Endothelial cell of umbilical vein (primary cell): Measurements from ENCODE around the gene DNAJB5. TPM values are rescaled to one million over a fixed set of nuclear protein-coding genes. Genes with fewer than 3 reads are reported as not detected.
A peak's percentile ranks its signal among the peaks of the same experiment; 100 is the strongest.

ENCODE experiments used
- BruUV-seq: library from RNA; stranded (reverse); fragments of 400-500 nt; replicated peaks from 2 replicates; lab custom pipeline; 2021; lab: Mats Ljungman, UMichigan
- CTCF ChIA-PET: fragments of 300-600, 350-600 bp; sonication (Branson Sonifier 250); formaldehyde crosslinking; loops from one replicate; lab custom pipeline; 2021; ENCODE audit warnings: antibody characterized with exemption, inconsistent platforms; lab: Charles Lee
- POLR2A ChIA-PET: fragments of 300-600, 350-600 bp; sonication (Branson Sonifier 250); formaldehyde crosslinking; loops from one replicate; lab custom pipeline; 2021; ENCODE audit warnings: antibody characterized with exemption, inconsistent platforms; lab: Charles Lee
- DNase-seq: peaks from one replicate; pipeline ENCODE4 v3.0.0-alpha.2; 2011; ENCODE audit warnings: low read depth, low spot score
- FAIRE-seq: peaks from 2 replicates; lab custom pipeline; 2011; peaks lifted over from hg19 to GRCh38; lab: Jason Lieb, UNC
- H2AFZ ChIP-seq: 2 replicates; pipeline ENCODE4 v1.6.0; 2012; ENCODE audit warnings: low read depth, low read length, control low read depth, inconsistent platforms
- H3K27ac ChIP-seq: 2 replicates; pipeline ENCODE4 v1.5.1; 2011; ENCODE audit warnings: low read depth, mild to moderate bottlenecking, control low read depth, low read length, moderate library complexity; ENCODE audit not compliant: insufficient read depth
- H3K27me3 ChIP-seq, 2 experiments: 2 replicates each; pipeline versions ENCODE4 v1.6.0 to v1.6.1; 2011; ENCODE audit warnings: low read length in 2 of 2, mixed read lengths in 1 of 2; ENCODE audit not compliant: control insufficient read depth in 2 of 2, insufficient read depth in 2 of 2
- H3K36me3 ChIP-seq, 2 experiments: 2 replicates in 1 of 2; 3 replicates in 1 of 2; pipeline ENCODE4 v1.5.1; 2011; ENCODE audit warnings: low read length in 2 of 2, mild to moderate bottlenecking in 1 of 2, moderate library complexity in 1 of 2; ENCODE audit not compliant: control insufficient read depth in 2 of 2, insufficient read depth in 2 of 2; ENCODE audit errors: extremely low read depth in 1 of 2
- H3K4me1 ChIP-seq: 3 replicates; pipeline ENCODE4 v1.5.1; 2011; ENCODE audit warnings: mild to moderate bottlenecking, low read length; ENCODE audit not compliant: control insufficient read depth, insufficient read depth; ENCODE audit errors: extremely low read depth
- H3K4me2 ChIP-seq: 2 replicates; pipeline ENCODE4 v1.6.1; 2011; ENCODE audit warnings: low read length, control low read depth, mixed read lengths; ENCODE audit not compliant: insufficient read depth
- H3K4me3 ChIP-seq, 3 experiments: fragments of 200-600 bp in 1 of 3; sonication (generic), shearing (Covaris generic) in 1 of 3; replicated peaks in 1 of 3; 2 replicates each; pipeline ENCODE4 v1.5.1; 2011 to 2016; ENCODE audit warnings: control low read depth in 3 of 3, low read length in 3 of 3, mild to moderate bottlenecking in 2 of 3, inconsistent platforms in 1 of 3, low read depth in 1 of 3, moderate library complexity in 1 of 3; ENCODE audit not compliant: insufficient read depth in 1 of 3
- H3K79me2 ChIP-seq: 2 replicates; pipeline ENCODE4 v1.6.0; 2012; ENCODE audit warnings: low read length, inconsistent platforms; ENCODE audit not compliant: control insufficient read depth, insufficient read depth
- H3K9ac ChIP-seq: replicated peaks from 2 replicates; pipeline ENCODE3; 2011; ENCODE audit warnings: low read length, control low read depth; ENCODE audit not compliant: insufficient read depth; ENCODE audit errors: extremely low read depth
- H3K9me1 ChIP-seq: replicated peaks from 3 replicates; pipeline ENCODE4 v1.6.0; 2011; ENCODE audit warnings: mild to moderate bottlenecking, low read length; ENCODE audit not compliant: control insufficient read depth, insufficient read depth; ENCODE audit errors: extremely low read depth
- H3K9me3 ChIP-seq: replicated peaks from 2 replicates; pipeline ENCODE4 v1.5.1; 2012; ENCODE audit warnings: low read length, inconsistent platforms; ENCODE audit not compliant: control insufficient read depth, insufficient read depth
- H4K20me1 ChIP-seq: replicated peaks from 2 replicates; pipeline ENCODE3; 2011; ENCODE audit warnings: mild to moderate bottlenecking, low read length; ENCODE audit not compliant: control insufficient read depth, insufficient read depth; ENCODE audit errors: extremely low read depth
- CTCF ChIP-seq, 2 donors: IDR thresholded peaks; 1 replicate in 1 of 2; 2 replicates in 1 of 2; pipeline ENCODE4 v1.5.1; 2011; ENCODE audit warnings: low read length in 2 of 2, mild to moderate bottlenecking in 2 of 2, moderate library complexity in 2 of 2, control low read depth in 1 of 2, inconsistent platforms in 1 of 2, low read depth in 1 of 2; ENCODE audit not compliant: insufficient read depth in 1 of 2; ENCODE audit errors: extremely low read depth in 1 of 2
- EZH2 ChIP-seq: IDR thresholded peaks from 2 replicates; pipeline ENCODE4 v1.6.1; 2012; ENCODE audit warnings: borderline replicate concordance, low read depth, mild to moderate bottlenecking, moderate library complexity, low read length, inconsistent platforms; ENCODE audit not compliant: severe bottlenecking
- MYC ChIP-seq: IDR thresholded peaks from one replicate; pipeline ENCODE4 v1.6.1; 2011; ENCODE audit warnings: mild to moderate bottlenecking, low read depth, low read length
- POLR2A ChIP-seq: IDR thresholded peaks from 2 replicates; pipeline ENCODE4 v1.6.1; 2012; ENCODE audit warnings: low read depth, mild to moderate bottlenecking, control low read depth, low read length
- POLR2AphosphoS5 ChIP-seq: IDR thresholded peaks from 2 replicates; pipeline ENCODE4 v1.6.1; 2012; ENCODE audit warnings: low read depth, mild to moderate bottlenecking, control low read depth, low read length, moderate library complexity; ENCODE audit not compliant: insufficient read depth
- dilution Hi-C: fragments of 300-500 bp; cut with MboI; formaldehyde crosslinking; loops from one replicate; pipeline ENCODE4 v1.15.0; 2019; ENCODE audit warnings: low sequenced_read_pairs; ENCODE audit not compliant: extremely low pct_ligation_motif_present
- intact Hi-C: fragments of 100-400 bp; cut with micrococcal nuclease; formaldehyde crosslinking; loops from one replicate; pipeline ENCODE4 v1.10.0; 2022
- polyA plus RNA-seq, 4 experiments: library from polyadenylated mRNA; depleted of rRNA in 3 of 4; stranded (reverse) in 3 of 4; unstranded in 1 of 4; fragments of >200 nt; gene quantifications; 2 replicates each; pipeline versions ENCODE4 v1.2.1 to v1.2.3, GENCODE V29; 2011 to 2012; ENCODE audit warnings: missing spikeins in 1 of 4
- total RNA-seq: library from RNA; stranded (reverse); gene quantifications from 2 replicates; pipeline ENCODE4 v1.2.3, GENCODE V29; 2021

The DNAJB5 gene
- total and polyA plus RNA-seq, 2 donors (not counting 3 experiments of a cell fraction or from before 2014, with no cell fraction given), result 8.6 to 12.8 TPM

- Histone ChIP-seq H3K4me3 (no peak overlapping the region), H3K9ac (no peak overlapping the region), H3K4me2 (no peak overlapping the region), H3K79me2 (no peaks in the 10 kb centered on the region), H3K36me3 (no peaks in the 10 kb centered on the region), H4K20me1 (no peaks in the 10 kb centered on the region), H2AFZ (no peak overlapping the region), H3K27me3 (peaks cover 51 to 78% of the 10 kb centered on the region in 2 experiments), H3K9me3 (no peaks in the 10 kb centered on the region), H3K27ac (no peak overlapping the region), H3K9me1 (no peaks in the 10 kb centered on the region), H3K4me1 (peaks cover 3% of the 10 kb centered on the region)
- BruUV-seq, result no TSS peak
- FAIRE-seq (no peak), DNase-seq (no peak)
- TF ChIP-seq EZH2, result no peak
- no peak for TF ChIP-seq POLR2AphosphoS5
- TF ChIP-seq MYC, result no peak
- intact Hi-C loops, result no loop called here
- dilution Hi-C loops, result no loop called here
- POLR2A ChIA-PET, result no interaction called here
- CTCF ChIA-PET, result no interaction called here
Measured at GRCh38 chr9:34956648-34957047, 32.9 kb upstream of the DNAJB5 start.

GRCh38 chr9:34957492-34958410, 31.8 kb upstream of the DNAJB5 start, which contains the start of gene PHF24:
Gene PHF24, plus strand, starts transcription at chr9:34958285. Its CDS starts 13,014 bp downstream, at chr9:34971299.
- peaks cover 53 to 80% of the 10 kb centered on the region in 2 experiments for H3K27me3 ChIP-seq
- no peaks in the 10 kb centered on the region for H4K20me1 ChIP-seq
- ChIA-PET POLR2A (no interaction called here), CTCF (interaction anchor here (1.8 kb wide), 1 partner anchor 59 kb away, joined by 5 read pairs; no protein-coding TSS in a partner anchor)
- TF ChIP-seq MYC (no peak), CTCF (IDR thresholded peaks at IDR 0.05; ENCODE audit: extremely low read depth in 1 of 2, insufficient read depth in 1 of 2, low read depth in 1 of 2, low read length in 2 of 2) (no peak), POLR2A (no peak), POLR2AphosphoS5 (no peak), EZH2 (peak; percentile 81)
- dilution Hi-C loops, result no loop called here
- H3K79me2 ChIP-seq, result no peaks in the 10 kb centered on the region
- H3K4me1 ChIP-seq, result peaks cover 3% of the 10 kb centered on the region
- H3K27ac ChIP-seq, result no peak within 1 kb of the TSS
- no TSS peak for BruUV-seq
- intact Hi-C loops, result no loop called here
- no peak for DNase-seq
- H3K9me1 ChIP-seq, result no peaks in the 10 kb centered on the region
- peak within 1 kb of the TSS in 1 of 3 experiments; percentile 16 for H3K4me3 ChIP-seq
- no peak for FAIRE-seq
- no peak within 1 kb of the TSS for H3K9ac ChIP-seq
- no peaks in the 10 kb centered on the region for H3K36me3 ChIP-seq
- no peak within 1 kb of the TSS for H2AFZ ChIP-seq
- no peak within 1 kb of the TSS for H3K4me2 ChIP-seq
- no peaks in the 10 kb centered on the region for H3K9me3 ChIP-seq
